PFSK-1 (cell line): Measurements from ENCODE around the gene PKN2.

ENCODE experiments used
- FOXP2 ChIP-seq: optimal IDR thresholded peaks from 2 replicates; pipeline ENCODE3; 2011; ENCODE audit warnings: borderline replicate concordance, control low read depth, inconsistent platforms; ENCODE audit not compliant: insufficient read depth; ENCODE audit errors: extremely low read length, extremely low read depth
- POLR2AphosphoS5 ChIP-seq: IDR thresholded peaks from 2 replicates; pipeline ENCODE4 v1.6.1; 2012; ENCODE audit warnings: low read depth, mild to moderate bottlenecking, control low read depth, low read length, moderate library complexity
- SIN3A ChIP-seq: IDR thresholded peaks from 2 replicates; pipeline ENCODE4 v1.6.1; 2012; ENCODE audit warnings: mild to moderate bottlenecking, low read length, moderate library complexity, borderline replicate concordance; ENCODE audit not compliant: insufficient read depth
- TAF1 ChIP-seq: IDR thresholded peaks from 2 replicates; pipeline ENCODE4 v1.6.1; 2012; ENCODE audit warnings: low read length, control low read depth, borderline replicate concordance; ENCODE audit not compliant: insufficient read depth
- TF ChIP-seq, protein P1 (sequence below), 2 experiments: IDR thresholded peaks; 2 replicates each; pipeline versions ENCODE4 v1.6.1 to v1.8.0; 2011 to 2012; ENCODE audit warnings: low read depth in 2 of 2, low read length in 2 of 2, control low read depth in 1 of 2, inconsistent platforms in 1 of 2, mild to moderate bottlenecking in 1 of 2, moderate library complexity in 1 of 2; ENCODE audit not compliant: insufficient read depth in 1 of 2

The PKN2 gene

DNA sequence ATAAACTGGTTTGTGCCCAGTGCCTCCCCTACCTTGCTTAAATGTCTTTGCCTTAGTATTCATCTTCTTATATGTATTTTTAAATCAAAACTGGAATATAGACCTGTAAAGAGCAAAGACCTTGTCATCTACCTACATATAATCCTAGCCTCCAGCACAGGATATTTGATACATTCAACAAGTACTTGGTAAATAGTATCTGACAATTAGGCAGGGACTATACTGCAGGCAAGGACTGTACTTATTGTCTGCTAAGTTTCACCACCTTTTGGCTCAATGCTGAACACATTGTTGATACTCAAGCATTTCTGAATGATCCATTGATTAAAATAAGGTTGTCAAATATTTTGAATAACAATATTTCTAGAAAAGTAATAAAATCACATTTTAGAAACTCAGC lies 96.4 kb downstream of the PKN2 start:
- TF ChIP-seq, protein P1, sequence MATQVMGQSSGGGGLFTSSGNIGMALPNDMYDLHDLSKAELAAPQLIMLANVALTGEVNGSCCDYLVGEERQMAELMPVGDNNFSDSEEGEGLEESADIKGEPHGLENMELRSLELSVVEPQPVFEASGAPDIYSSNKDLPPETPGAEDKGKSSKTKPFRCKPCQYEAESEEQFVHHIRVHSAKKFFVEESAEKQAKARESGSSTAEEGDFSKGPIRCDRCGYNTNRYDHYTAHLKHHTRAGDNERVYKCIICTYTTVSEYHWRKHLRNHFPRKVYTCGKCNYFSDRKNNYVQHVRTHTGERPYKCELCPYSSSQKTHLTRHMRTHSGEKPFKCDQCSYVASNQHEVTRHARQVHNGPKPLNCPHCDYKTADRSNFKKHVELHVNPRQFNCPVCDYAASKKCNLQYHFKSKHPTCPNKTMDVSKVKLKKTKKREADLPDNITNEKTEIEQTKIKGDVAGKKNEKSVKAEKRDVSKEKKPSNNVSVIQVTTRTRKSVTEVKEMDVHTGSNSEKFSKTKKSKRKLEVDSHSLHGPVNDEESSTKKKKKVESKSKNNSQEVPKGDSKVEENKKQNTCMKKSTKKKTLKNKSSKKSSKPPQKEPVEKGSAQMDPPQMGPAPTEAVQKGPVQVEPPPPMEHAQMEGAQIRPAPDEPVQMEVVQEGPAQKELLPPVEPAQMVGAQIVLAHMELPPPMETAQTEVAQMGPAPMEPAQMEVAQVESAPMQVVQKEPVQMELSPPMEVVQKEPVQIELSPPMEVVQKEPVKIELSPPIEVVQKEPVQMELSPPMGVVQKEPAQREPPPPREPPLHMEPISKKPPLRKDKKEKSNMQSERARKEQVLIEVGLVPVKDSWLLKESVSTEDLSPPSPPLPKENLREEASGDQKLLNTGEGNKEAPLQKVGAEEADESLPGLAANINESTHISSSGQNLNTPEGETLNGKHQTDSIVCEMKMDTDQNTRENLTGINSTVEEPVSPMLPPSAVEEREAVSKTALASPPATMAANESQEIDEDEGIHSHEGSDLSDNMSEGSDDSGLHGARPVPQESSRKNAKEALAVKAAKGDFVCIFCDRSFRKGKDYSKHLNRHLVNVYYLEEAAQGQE (IDR thresholded peaks at IDR 0.05; ENCODE audit: insufficient read depth in 1 of 2, low read depth in 2 of 2, low read length in 2 of 2) = no peak
- TF ChIP-seq POLR2AphosphoS5 (no peak), FOXP2 (no peak), TAF1 (no peak)

DNA sequence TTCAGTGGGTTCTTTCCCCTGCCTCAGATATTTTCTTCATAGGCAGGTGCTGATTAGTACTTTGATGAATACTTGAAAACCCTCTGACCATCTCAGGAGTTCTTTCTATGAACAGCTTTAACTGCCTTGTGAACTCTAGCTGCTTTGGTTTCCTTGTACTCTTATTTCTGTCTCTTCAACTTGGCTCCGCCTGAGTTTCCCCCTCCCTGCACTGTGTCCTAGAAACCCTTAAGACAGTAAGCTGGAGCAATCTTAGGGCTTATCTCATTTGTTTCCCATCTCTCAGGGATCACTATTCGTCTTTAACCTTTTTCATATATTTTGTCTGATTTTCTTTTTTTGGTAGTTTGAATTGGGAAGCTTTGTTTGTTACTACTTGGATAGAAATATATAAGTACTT lies 99.1 kb downstream of the PKN2 start:
- TF ChIP-seq TAF1 = no peak
- no peak for TF ChIP-seq SIN3A
- TF ChIP-seq, protein P1 (IDR thresholded peaks at IDR 0.05; ENCODE audit: insufficient read depth in 1 of 2, low read depth in 2 of 2, low read length in 2 of 2) = no peak
- TF ChIP-seq POLR2AphosphoS5 = no peak
- no peak for TF ChIP-seq FOXP2

DNA sequence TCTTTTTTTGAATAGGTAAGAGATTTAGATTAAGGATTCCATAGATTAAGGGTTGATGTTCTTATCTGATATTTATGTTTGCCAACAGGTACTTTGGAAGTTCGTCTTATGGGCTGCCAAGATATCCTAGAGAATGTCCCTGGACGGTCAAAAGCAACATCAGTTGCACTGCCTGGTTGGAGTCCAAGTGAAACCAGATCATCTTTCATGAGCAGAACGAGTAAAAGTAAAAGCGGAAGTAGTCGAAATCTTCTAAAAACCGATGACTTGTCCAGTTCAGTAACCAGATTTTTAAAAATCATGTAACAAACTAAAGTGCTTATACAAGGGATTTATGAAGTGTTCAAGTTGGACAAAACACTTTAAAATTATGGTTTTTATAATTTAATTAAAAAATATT lies 100.5 kb downstream of the PKN2 start:
- TF ChIP-seq TAF1 (no peak), FOXP2 (no peak), SIN3A (no peak), POLR2AphosphoS5 (no peak)
- TF ChIP-seq, protein P1 (IDR thresholded peaks at IDR 0.05; ENCODE audit: insufficient read depth in 1 of 2, low read depth in 2 of 2, low read length in 2 of 2) = no peak

DNA sequence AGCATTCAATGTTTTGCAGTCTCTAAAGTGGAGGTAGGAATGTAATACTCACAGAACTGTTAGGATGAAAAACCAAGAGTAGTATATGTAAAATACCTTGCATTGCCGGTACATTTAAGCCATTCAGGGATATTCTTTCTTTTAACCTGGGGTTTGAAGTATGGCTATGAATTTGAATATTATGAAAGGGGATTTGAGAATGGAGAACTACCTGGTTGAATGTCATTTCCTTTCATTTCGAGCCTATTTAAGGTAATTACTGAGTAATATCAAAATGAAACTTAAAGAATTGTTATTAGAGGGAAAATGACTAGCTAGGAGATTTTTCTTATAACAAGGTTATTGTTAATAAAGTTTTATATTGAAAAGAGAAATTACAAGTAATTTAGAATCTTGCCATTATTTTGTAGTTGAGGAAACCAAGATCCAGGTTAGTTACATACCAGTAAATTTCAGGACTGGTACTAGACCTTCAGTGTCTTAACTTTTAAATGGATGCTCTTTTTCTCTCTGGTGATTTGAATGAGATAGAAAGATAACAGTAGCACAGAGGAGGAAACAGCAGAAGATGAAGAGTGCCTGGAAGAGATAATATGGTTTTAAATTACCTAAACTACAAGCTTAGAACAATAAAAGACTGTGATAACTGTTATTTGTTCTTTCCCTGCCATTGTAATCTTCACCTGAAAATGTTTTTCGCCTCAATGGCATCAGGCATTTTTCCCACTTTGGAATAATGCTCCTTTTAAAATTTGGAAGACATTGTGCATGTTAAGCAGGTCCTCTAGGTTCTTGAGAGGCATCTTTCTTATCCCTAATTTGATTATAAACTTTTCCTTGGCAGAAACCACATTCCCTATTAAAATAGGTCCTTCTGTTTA lies 103.2 kb downstream of the PKN2 start:
- TF ChIP-seq, protein P1 (IDR thresholded peaks at IDR 0.05; ENCODE audit: insufficient read depth in 1 of 2, low read depth in 2 of 2, low read length in 2 of 2) = no peak
- no peak for TF ChIP-seq SIN3A
- no peak for TF ChIP-seq FOXP2
- no peak for TF ChIP-seq POLR2AphosphoS5
- TF ChIP-seq TAF1 = no peak
